ENCODE measurements around the gene SLC18B1. TPM values are rescaled to one million over a fixed set of nuclear protein-coding genes. Genes with fewer than 3 reads are reported as not detected.

SLC18B1 gene
- total RNA-seq (1 to 10 TPM in 2 of 4 donors, under 1 TPM in 2; 0.69 to 2.2 (median 1.3) TPM), polyA plus RNA-seq (1 to 10 TPM; 1.1 to 2.0 (median 1.3) TPM)
- long read RNA-seq, donor 1, partial matches to known transcripts: 0 of 2 reads
- long read RNA-seq, donor 1, other reads (novel, unspliced or antisense): 2 of 2 reads
- long read RNA-seq, donor 2, partial matches to known transcripts: 1 of 5 reads
- long read RNA-seq, donor 2, other reads (novel, unspliced or antisense): 1 of 5 reads

DNA sequence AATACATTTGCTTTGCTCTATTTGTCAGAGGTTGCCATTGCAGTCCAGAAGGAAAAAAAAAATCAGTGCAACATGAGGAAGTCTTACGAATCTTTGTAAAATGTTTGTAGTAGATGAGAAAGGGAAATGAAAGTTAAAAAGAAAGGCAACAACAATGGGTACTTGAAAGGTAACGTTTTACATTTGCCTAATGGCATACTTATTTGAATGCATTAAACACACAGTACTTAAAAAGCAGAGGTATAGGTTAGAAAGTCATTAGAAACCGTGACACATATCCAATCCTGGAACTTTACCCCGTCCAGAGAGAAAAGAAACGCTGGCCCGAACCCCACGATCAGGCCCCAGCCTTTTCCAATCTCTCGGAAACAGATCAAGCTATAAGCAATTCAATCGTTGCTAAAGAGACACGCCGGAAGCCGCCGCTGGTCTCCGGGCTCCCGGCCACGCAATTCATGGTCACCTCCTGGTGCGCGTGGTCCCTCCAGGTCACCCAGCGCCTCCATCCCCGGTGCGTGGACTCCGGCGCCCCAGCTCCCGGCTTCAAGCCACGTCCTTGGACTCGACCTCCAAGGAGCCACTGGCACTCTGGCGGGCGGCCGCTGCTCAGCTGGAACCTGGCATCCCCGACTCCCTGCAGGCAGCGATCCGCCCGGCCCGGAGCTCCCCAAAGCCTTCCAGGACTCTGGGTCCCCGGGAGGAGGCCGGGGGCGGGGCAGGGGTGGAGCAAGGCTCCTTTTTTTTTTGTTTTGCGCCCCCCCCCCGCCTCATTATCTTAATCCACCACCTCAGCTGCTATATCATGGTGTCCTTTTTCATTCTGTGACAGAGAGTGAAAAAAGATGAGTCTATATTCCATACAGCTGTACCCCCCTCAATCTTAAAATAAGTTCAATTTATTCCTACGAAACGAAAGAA lies at the start of gene SLC18B1:
Gene SLC18B1 (minus strand): TSS at position 687 of the 918 bp plus-strand sequence. CDS start 181 bp downstream, at position 506.
- Histone ChIP-seq H3K4me3 (peak within 1 kb of the TSS; percentile 72), H3K27me3 (ENCODE audit: insufficient read depth in 3 of 3, low read length in 2 of 3) (no peaks in the 10 kb centered on the region), H3K27ac (no peak within 1 kb of the TSS), H3K9me3 (peaks cover 8% of the 10 kb centered on the region), H3K4me1 (no peaks in the 10 kb centered on the region), H3K36me3 (ENCODE audit: insufficient read depth in 1 of 2, low read depth in 1 of 2) (peaks cover 0 to 21% of the 10 kb centered on the region in 2 donors)
- WGBS, 3 donors: 0 to 1% (median 1%) methylated on average over 40 to 41 of the region's 41 CpGs
- DNase-seq (peak; percentile 65 to 79), ATAC-seq (peak; percentile 79 to 92 (median 84))
- intact Hi-C loops (cut with DNase I): loop anchor here in 1 of 2 donors (5.0 kb wide), 2 partner anchors 126 to 266 kb away; no protein-coding TSS in a partner anchor
- TF ChIP-seq, protein P1, sequence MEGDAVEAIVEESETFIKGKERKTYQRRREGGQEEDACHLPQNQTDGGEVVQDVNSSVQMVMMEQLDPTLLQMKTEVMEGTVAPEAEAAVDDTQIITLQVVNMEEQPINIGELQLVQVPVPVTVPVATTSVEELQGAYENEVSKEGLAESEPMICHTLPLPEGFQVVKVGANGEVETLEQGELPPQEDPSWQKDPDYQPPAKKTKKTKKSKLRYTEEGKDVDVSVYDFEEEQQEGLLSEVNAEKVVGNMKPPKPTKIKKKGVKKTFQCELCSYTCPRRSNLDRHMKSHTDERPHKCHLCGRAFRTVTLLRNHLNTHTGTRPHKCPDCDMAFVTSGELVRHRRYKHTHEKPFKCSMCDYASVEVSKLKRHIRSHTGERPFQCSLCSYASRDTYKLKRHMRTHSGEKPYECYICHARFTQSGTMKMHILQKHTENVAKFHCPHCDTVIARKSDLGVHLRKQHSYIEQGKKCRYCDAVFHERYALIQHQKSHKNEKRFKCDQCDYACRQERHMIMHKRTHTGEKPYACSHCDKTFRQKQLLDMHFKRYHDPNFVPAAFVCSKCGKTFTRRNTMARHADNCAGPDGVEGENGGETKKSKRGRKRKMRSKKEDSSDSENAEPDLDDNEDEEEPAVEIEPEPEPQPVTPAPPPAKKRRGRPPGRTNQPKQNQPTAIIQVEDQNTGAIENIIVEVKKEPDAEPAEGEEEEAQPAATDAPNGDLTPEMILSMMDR (IDR thresholded peaks at IDR 0.05): no peak

DNA sequence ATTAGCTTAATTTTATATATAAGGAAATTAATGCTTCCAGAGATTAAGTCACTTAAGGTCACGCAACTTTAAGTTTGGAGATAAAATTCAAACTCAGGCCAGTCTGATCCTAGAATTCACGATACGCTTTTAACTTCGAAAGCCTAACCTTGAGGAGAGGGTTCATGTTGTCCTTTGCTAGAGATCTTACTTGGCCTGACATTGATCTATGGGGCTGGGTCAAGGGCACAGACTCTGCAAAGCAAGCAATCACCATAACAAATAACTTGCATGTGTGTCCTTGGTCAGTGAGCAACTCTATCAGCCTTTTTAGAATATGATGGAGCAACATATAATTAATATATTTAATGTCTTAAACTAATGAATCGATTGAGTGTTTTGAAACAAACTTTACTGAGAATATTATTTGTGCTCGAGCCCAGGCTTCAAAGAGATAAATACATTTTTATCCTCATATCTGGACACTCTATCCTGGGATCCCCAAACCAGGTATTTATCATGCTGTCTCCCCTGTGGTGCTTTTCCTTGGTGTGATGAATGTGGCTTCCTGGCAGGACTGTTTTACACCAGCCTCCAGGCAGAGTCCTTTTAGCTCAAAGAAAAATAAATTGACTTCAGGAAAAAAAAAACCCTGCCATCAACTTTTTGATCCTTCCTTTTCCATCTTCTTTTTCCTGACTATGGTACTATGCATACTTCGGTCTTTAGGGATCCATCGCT lies 45.0 kb upstream of the SLC18B1 start:
- WGBS, 3 donors: 82 to 87% (median 84%) methylated on average over 8 of the region's 8 CpGs

DNA sequence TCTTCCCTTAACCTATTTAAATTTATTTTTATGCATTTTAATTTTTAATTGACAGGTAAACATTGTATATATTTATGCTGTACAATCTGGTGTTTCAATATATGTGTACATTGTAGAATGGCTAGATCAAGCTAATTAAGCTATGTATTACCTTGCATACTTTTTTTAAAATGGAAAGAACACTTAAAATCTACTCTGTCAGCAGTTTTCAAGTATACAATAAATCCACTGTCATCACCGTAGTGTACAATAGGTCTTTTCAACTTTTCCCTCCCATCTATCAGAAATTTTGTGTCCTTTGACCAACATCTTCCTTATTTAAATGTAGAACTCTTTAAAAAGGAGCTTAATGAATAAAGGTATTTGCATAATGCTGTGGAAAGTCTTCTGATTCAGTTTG lies 43.5 kb upstream of the SLC18B1 start:
- H3K27ac ChIP-seq: no peak overlapping the region

More for the DNA sequence above, 45.0 kb upstream of the SLC18B1 start:
- TF ChIP-seq, protein P1 (IDR thresholded peaks at IDR 0.05): no peak
- DNase-seq (no peak), ATAC-seq (no peak)
- H3K27me3 ChIP-seq (ENCODE audit: insufficient read depth in 3 of 3, low read length in 2 of 3): no peaks in the 10 kb centered on the region
- no peaks in the 10 kb centered on the region for H3K4me1 ChIP-seq
- H3K4me3 ChIP-seq: no peak overlapping the region
- no peak overlapping the region for H3K27ac ChIP-seq
- no peaks in the 10 kb centered on the region for H3K9me3 ChIP-seq
- intact Hi-C loops (cut with DNase I): no loop called here
- H3K36me3 ChIP-seq (ENCODE audit: insufficient read depth in 1 of 2, low read depth in 1 of 2): no peaks in the 10 kb centered on the region

DNA sequence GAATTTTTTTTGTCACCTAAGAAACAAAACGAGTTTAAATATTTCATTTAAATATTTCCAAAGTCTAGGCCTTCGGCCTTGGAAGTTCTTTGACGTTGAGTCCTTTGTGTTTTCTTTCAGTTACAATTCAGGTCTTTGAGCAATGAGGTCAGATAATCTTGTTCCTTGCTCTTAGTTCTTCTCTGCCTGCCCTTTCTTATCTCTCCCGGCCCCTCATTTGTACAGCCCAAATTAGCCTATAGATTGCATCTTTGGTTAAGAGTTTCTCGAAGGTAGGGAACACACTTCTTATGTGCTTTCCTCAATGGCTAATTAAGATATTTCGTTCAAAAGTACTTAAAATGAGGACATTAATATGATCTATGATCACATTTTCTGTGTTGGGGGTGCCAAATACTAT lies 34.5 kb upstream of the SLC18B1 start:
- H3K4me3 ChIP-seq: no peak overlapping the region
- TF ChIP-seq, protein P1 (IDR thresholded peaks at IDR 0.05): no peak
- no peaks in the 10 kb centered on the region for H3K4me1 ChIP-seq
- 91 to 94% (median 92%) methylated on average over 6 of the region's 6 CpGs for WGBS, 3 donors
- DNase-seq: no peak
- H3K9me3 ChIP-seq: no peaks in the 10 kb centered on the region
- no peak for ATAC-seq
- H3K36me3 ChIP-seq (ENCODE audit: insufficient read depth in 1 of 2, low read depth in 1 of 2): no peaks in the 10 kb centered on the region
- H3K27ac ChIP-seq: no peak overlapping the region
- intact Hi-C loops (cut with DNase I): loop anchor here in 1 of 2 donors (5.0 kb wide), 1 partner anchor 129 kb away; no protein-coding TSS in a partner anchor
- no peaks in the 10 kb centered on the region for H3K27me3 ChIP-seq (ENCODE audit: insufficient read depth in 3 of 3, low read length in 2 of 3)

More for the DNA sequence above, 43.5 kb upstream of the SLC18B1 start:
- Histone ChIP-seq H3K9me3 (no peaks in the 10 kb centered on the region), H3K4me1 (no peaks in the 10 kb centered on the region), H3K4me3 (no peak overlapping the region), H3K27me3 (ENCODE audit: insufficient read depth in 3 of 3, low read length in 2 of 3) (no peaks in the 10 kb centered on the region), H3K36me3 (ENCODE audit: insufficient read depth in 1 of 2, low read depth in 1 of 2) (no peaks in the 10 kb centered on the region)
- intact Hi-C loops (cut with DNase I): no loop called here
- TF ChIP-seq, protein P1 (IDR thresholded peaks at IDR 0.05): no peak
- ATAC-seq (no peak), DNase-seq (no peak)
- WGBS, 3 donors: 59 to 67% (median 62%) methylated on average over 1 of the region's 1 CpG
